Uterus (tissue), 2 donors: ENCODE data around the gene BCL2L11.
A peak's percentile ranks its signal among the peaks of the same experiment; 100 is the strongest.

ENCODE experiments used
- CTCF ChIP-seq, 4 experiments: fragments of 200-600 bp in 2 of 4; fragments of 450-650 bp in 2 of 4; sonication (generic) in 2 of 4; IDR thresholded peaks; one replicate each; pipeline ENCODE4 v1.5.1; 2016 to 2019; ENCODE audit warnings: antibody characterized with exemption in 4 of 4, mild to moderate bottlenecking in 2 of 4, moderate library complexity in 1 of 4
- POLR2A ChIP-seq, 2 donors: fragments of 450-650 bp; IDR thresholded peaks; one replicate each; pipeline ENCODE4 v1.6.1; 2016; ENCODE audit warnings: antibody characterized with exemption in 2 of 2, mild to moderate bottlenecking in 1 of 2, moderate library complexity in 1 of 2

GRCh38 chr2:111121828-111122630 is 1.3 kb downstream of the BCL2L11 start:
- peak in 1 of 4 experiments; percentile 6 for TF ChIP-seq CTCF (IDR thresholded peaks at IDR 0.05)
- TF ChIP-seq POLR2A (IDR thresholded peaks at IDR 0.05): peak in 1 of 2 donors; percentile 91
